ENCODE results near the gene GAREM1.
"Not testable (repeated sequence)": the region's sequence is repeated elsewhere in the genome, so short reads cannot be mapped to it uniquely, and the experiment has no call there.

GAREM1 gene

GRCh38 chr18:32326450-32327308 lies 144.0 kb downstream of the GAREM1 start:
- no peak for DNase-seq (ENCODE audit: low spot score)

GRCh38 chr18:32324181-32324580 lies 146.5 kb downstream of the GAREM1 start:
- DNase-seq (ENCODE audit: low spot score) = no peak

- DNase-seq (ENCODE audit: low spot score) = no peak
Observed at GRCh38 chr18:32321826-32322225, 148.9 kb downstream of the GAREM1 start.

- no peak for DNase-seq (ENCODE audit: low spot score)
Observed at GRCh38 chr18:32319084-32319483, 151.6 kb downstream of the GAREM1 start.

- no peak for DNase-seq (ENCODE audit: low spot score)
Observed at GRCh38 chr18:32318581-32318980, 152.1 kb downstream of the GAREM1 start.

- DNase-seq (ENCODE audit: low spot score) = no peak
Observed at GRCh38 chr18:32317651-32318050, 153.0 kb downstream of the GAREM1 start.

GRCh38 chr18:32315881-32316280 lies 154.8 kb downstream of the GAREM1 start:
- DNase-seq (ENCODE audit: low spot score) = no peak

- DNase-seq (ENCODE audit: low spot score) = no peak
Observed at GRCh38 chr18:32310774-32311173, 159.9 kb downstream of the GAREM1 start.

GRCh38 chr18:32310101-32310500 lies 160.6 kb downstream of the GAREM1 start:
- DNase-seq (ENCODE audit: low spot score) = no peak

GRCh38 chr18:32308493-32309120 lies 162.1 kb downstream of the GAREM1 start:
- DNase-seq (ENCODE audit: low spot score) = no peak

- DNase-seq (ENCODE audit: low spot score) = no peak
Observed at GRCh38 chr18:32303400-32303799, 167.3 kb downstream of the GAREM1 start.

- no peak for DNase-seq (ENCODE audit: low spot score)
Observed at GRCh38 chr18:32302806-32303205, 167.9 kb downstream of the GAREM1 start.

GRCh38 chr18:32301976-32302743 lies 168.5 kb downstream of the GAREM1 start:
- DNase-seq (ENCODE audit: low spot score) = no peak

- DNase-seq (ENCODE audit: low spot score) = no peak
Observed at GRCh38 chr18:32301361-32301760, 169.3 kb downstream of the GAREM1 start.

- no peak for DNase-seq (ENCODE audit: low spot score)
Observed at GRCh38 chr18:32300914-32301313, 169.8 kb downstream of the GAREM1 start.

- no peak for DNase-seq (ENCODE audit: low spot score)
Observed at GRCh38 chr18:32299484-32299883, 171.2 kb downstream of the GAREM1 start.

- no peak for DNase-seq (ENCODE audit: low spot score)
Observed at GRCh38 chr18:32298171-32298667, 172.5 kb downstream of the GAREM1 start.

- no peak for DNase-seq (ENCODE audit: low spot score)
Observed at GRCh38 chr18:32297579-32298170, 173.0 kb downstream of the GAREM1 start.

- no peak for DNase-seq (ENCODE audit: low spot score)
Observed at GRCh38 chr18:32296851-32297250, 173.8 kb downstream of the GAREM1 start.

- no peak for DNase-seq (ENCODE audit: low spot score)
Observed at GRCh38 chr18:32295604-32296003, 175.1 kb downstream of the GAREM1 start.

GRCh38 chr18:32293107-32293506 lies 177.6 kb downstream of the GAREM1 start:
- DNase-seq (ENCODE audit: low spot score) = no peak

GRCh38 chr18:32291623-32292022 lies 179.1 kb downstream of the GAREM1 start:
- not testable (repeated sequence) for DNase-seq (ENCODE audit: low spot score)
